HepG2 (cell line): Measurements from ENCODE around the gene STUB1. TPM values are rescaled to one million over a fixed set of nuclear protein-coding genes. Genes with fewer than 3 reads are reported as not detected.

Experiments
- ATAC-seq: fragments of 200-7000 bp; cut with Tn5 transposase; 3 replicates; pipeline ENCODE4 v1.9.1; 2020; ENCODE audit warnings: mild to moderate bottlenecking, moderate library complexity
- BruUV-seq: library from RNA; stranded (reverse); fragments of 400-500 nt; replicated peaks from 2 replicates; lab custom pipeline; 2021; lab: Mats Ljungman, UMichigan
- CTCF ChIA-PET: fragments of 300-600 bp; formaldehyde crosslinking; extraction: SDS; loops from one replicate; lab custom pipeline; 2021; ENCODE audit warnings: low total read pairs, inconsistent platforms, low intra/inter-chr PET ratio; lab: Yijun Ruan, JAX
- POLR2A ChIA-PET: fragments of 350-600 bp; sonication (Branson Sonifier 250); formaldehyde crosslinking; loops from one replicate; lab custom pipeline; 2020; ENCODE audit warnings: antibody characterized with exemption, inconsistent platforms; lab: Yijun Ruan, JAX
- DNase-seq: peaks from one replicate; pipeline ENCODE4 v3.0.0-alpha.2; 2015; ENCODE audit warnings: low spot score
- FAIRE-seq: peaks from 3 replicates; lab custom pipeline; 2011; peaks lifted over from hg19 to GRCh38; lab: Jason Lieb, UNC
- H2AFZ ChIP-seq: one replicate; pipeline ENCODE4 v1.6.1; 2011; ENCODE audit warnings: low read length, inconsistent platforms
- H3K27ac ChIP-seq: fragments of 300-600 bp; 3 replicates; pipeline ENCODE4 v1.8.0; 2011; ENCODE audit warnings: mixed run types, mild to moderate bottlenecking, mixed read lengths, low read length, inconsistent platforms; ENCODE audit not compliant: insufficient read depth; ENCODE audit errors: extremely low read length
- H3K27me3 ChIP-seq, 2 experiments: fragments of 200-600 bp in 1 of 2; 2 replicates in 1 of 2; 3 replicates in 1 of 2; pipeline versions ENCODE4 v1.6.0 to v1.8.0; 2011; ENCODE audit warnings: low read length in 2 of 2, mild to moderate bottlenecking in 2 of 2, moderate library complexity in 2 of 2, inconsistent platforms in 1 of 2; ENCODE audit not compliant: insufficient read depth in 2 of 2, control insufficient read depth in 1 of 2
- H3K36me3 ChIP-seq, 2 experiments: fragments of 200-600 bp in 1 of 2; replicated peaks in 1 of 2; 2 replicates in 1 of 2; 3 replicates in 1 of 2; pipeline versions ENCODE4 v1.5.1 to v1.8.0; 2011; ENCODE audit warnings: low read length in 2 of 2, inconsistent platforms in 1 of 2; ENCODE audit not compliant: insufficient read depth in 2 of 2, control insufficient read depth in 1 of 2
- H3K4me1 ChIP-seq: 2 replicates; pipeline ENCODE4 v1.5.1; 2012; ENCODE audit warnings: low read length, inconsistent platforms; ENCODE audit not compliant: insufficient read depth
- H3K4me2 ChIP-seq: 2 replicates; pipeline ENCODE4 v1.6.0; 2011; ENCODE audit warnings: low read depth, low read length, inconsistent platforms
- H3K4me3 ChIP-seq, 3 experiments: fragments of 200-600 bp in 1 of 3; sonication (generic), shearing (Covaris generic) in 1 of 3; replicated peaks in 1 of 3; 2 replicates each; pipeline ENCODE4 v1.5.1; 2011 to 2016; ENCODE audit warnings: low read length in 3 of 3, inconsistent platforms in 2 of 3, low read depth in 2 of 3, mild to moderate bottlenecking in 2 of 3, control low read depth in 1 of 3, mixed read lengths in 1 of 3; ENCODE audit not compliant: insufficient read depth in 1 of 3
- H3K79me2 ChIP-seq: one replicate; pipeline ENCODE4 v1.6.1; 2011; ENCODE audit warnings: low read length, inconsistent platforms; ENCODE audit not compliant: insufficient read depth
- H3K9ac ChIP-seq: 2 replicates; pipeline ENCODE4 v1.6.0; 2011; ENCODE audit warnings: mild to moderate bottlenecking, low read depth, low read length, inconsistent platforms; ENCODE audit not compliant: insufficient read depth
- H3K9me3 ChIP-seq: 2 replicates; pipeline ENCODE4 v1.5.1; 2012; ENCODE audit warnings: mild to moderate bottlenecking, low read length
- H4K20me1 ChIP-seq: 2 replicates; pipeline ENCODE4 v1.6.0; 2011; ENCODE audit warnings: inconsistent platforms, mild to moderate bottlenecking, low read length, moderate library complexity; ENCODE audit not compliant: insufficient read depth
- CBFB ChIP-seq: sonication (generic); formaldehyde crosslinking; IDR thresholded peaks from 2 replicates; pipeline ENCODE4 v1.4.0; 2020; ENCODE audit warnings: missing genetic modification reagents
- CBX2 ChIP-seq, 2 experiments: fragments of 200-600 bp in 1 of 2; sonication (generic); formaldehyde crosslinking in 1 of 2; IDR thresholded peaks; 2 replicates each; pipeline versions ENCODE4 v1.7.0 to v1.8.1; 2018 to 2022; ENCODE audit warnings: low read depth in 2 of 2, low read length in 1 of 2, mild to moderate bottlenecking in 1 of 2, missing genetic modification reagents in 1 of 2
- KDM2A ChIP-seq: sonication (generic); formaldehyde crosslinking; IDR thresholded peaks from 2 replicates; pipeline ENCODE4 v1.4.0; 2020; ENCODE audit warnings: low read depth, missing genetic modification reagents, borderline replicate concordance
- NAIF1 ChIP-seq: sonication (generic); formaldehyde crosslinking; IDR thresholded peaks from 2 replicates; pipeline ENCODE4 v1.5.0; 2020; ENCODE audit warnings: mild to moderate bottlenecking, missing genetic modification reagents, borderline replicate concordance
- TBX3 ChIP-seq: fragments of 450-650 bp; IDR thresholded peaks from 2 replicates; pipeline ENCODE4 v1.6.1; 2017; ENCODE audit warnings: antibody characterized with exemption, mild to moderate bottlenecking, inconsistent platforms, borderline replicate concordance
- WGBS: methylation state at CpG from one replicate; pipeline ENCODE4 v1.1.6; 2017; ENCODE audit warnings: low lambda C conversion rate; 5-methylcytosine and 5-hydroxymethylcytosine counted together
- in situ Hi-C: cut with HindIII; loops from 2 replicates; pipeline ENCODE4 v1.10.0; 2017; ENCODE audit warnings: low pct_unique_long_range_greater_than_20kb; ENCODE audit not compliant: extremely low pct_ligation_motif_present
- intact Hi-C: fragments of 100-400 bp; cut with micrococcal nuclease; formaldehyde crosslinking; loops from one replicate; pipeline ENCODE4 v1.10.0; 2022; ENCODE audit not compliant: unreplicated experiment
- polyA plus RNA-seq, 8 experiments: library from polyadenylated mRNA; depleted of rRNA in 3 of 8; stranded (reverse) in 7 of 8; unstranded in 1 of 8; fragments of >200 nt; fragmentation: Illumina TruSeq in 4 of 8; extraction: Trizol in 4 of 8; gene quantifications; 2 replicates each; pipeline versions ENCODE4 v1.2.1 to v1.2.3, GENCODE V29; 2011 to 2016; ENCODE audit warnings: low read depth in 4 of 8, missing spikeins in 1 of 8, mixed read lengths in 1 of 8; ENCODE audit not compliant: insufficient read depth in 1 of 8
- total RNA-seq, 5 experiments: library from RNA; depleted of rRNA; stranded (reverse); fragments of >200 nt; fragmentation: Illumina TruSeq; extraction: Trizol; gene quantifications; 2 replicates each; pipeline ENCODE4 v1.2.3, GENCODE V29; 2016; ENCODE audit warnings: low read depth in 1 of 5
- TF ChIP-seq, protein P1 (sequence below): sonication (generic); formaldehyde crosslinking; IDR thresholded peaks from 2 replicates; pipeline ENCODE4 v1.5.0; 2020; ENCODE audit warnings: missing genetic modification reagents
- TF ChIP-seq, protein P2 (sequence below): sonication (generic); formaldehyde crosslinking; IDR thresholded peaks from 2 replicates; pipeline ENCODE4 v1.9.0; 2021; ENCODE audit warnings: missing genetic modification reagents, borderline replicate concordance

Gene STUB1
- total and polyA plus RNA-seq, 2 of the 13 experiments (the other 11 are each of a cell fraction or from before 2014, with no cell fraction given): 52.9 to 78.2 TPM

DNA sequence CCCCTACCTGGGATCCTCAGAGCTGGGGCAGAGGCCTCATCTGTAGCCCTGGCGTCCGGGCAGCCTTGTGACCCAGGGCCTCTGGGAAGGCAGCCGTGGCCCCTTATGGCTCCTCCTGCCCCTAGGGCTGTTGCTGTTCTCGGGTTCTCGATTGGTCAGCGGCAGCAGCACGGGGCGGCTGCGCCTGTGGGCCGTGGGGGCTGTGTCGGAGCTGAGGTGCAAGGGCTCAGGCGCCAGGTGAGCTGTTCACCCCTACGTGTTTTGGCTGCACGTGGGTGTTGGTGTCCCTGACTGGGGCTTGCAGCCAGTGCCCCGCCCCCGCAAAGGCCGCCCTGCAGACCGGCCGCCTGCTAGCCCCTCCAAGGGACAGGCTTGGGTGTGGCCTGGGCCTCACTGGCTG lies 18.1 kb upstream of the STUB1 start:
- no peak for ATAC-seq
- TF ChIP-seq NAIF1 (CRISPR knock-in tag) (no peak), KDM2A (no peak)
- TF ChIP-seq, protein P1, sequence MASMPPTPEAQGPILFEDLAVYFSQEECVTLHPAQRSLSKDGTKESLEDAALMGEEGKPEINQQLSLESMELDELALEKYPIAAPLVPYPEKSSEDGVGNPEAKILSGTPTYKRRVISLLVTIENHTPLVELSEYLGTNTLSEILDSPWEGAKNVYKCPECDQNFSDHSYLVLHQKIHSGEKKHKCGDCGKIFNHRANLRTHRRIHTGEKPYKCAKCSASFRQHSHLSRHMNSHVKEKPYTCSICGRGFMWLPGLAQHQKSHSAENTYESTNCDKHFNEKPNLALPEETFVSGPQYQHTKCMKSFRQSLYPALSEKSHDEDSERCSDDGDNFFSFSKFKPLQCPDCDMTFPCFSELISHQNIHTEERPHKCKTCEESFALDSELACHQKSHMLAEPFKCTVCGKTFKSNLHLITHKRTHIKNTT (CRISPR knock-in tag): no peak
- DNase-seq: no peak
- no peaks in the 10 kb centered on the region for H3K79me2 ChIP-seq
- no peaks in the 10 kb centered on the region; a peak in 1 of 5 replicates for H3K36me3 ChIP-seq
- intact Hi-C loops: no loop called here
- peaks cover under 1% of the 10 kb centered on the region; the same call in 1 of the 2 replicates for H3K4me1 ChIP-seq
- H3K27ac ChIP-seq: no peak overlapping the region
- H2AFZ ChIP-seq: no peak overlapping the region
- BruUV-seq: no TSS peak
- FAIRE-seq: no peak
- no CpG with 5 or more reads among the region's 19 CpGs for WGBS
- no peak overlapping the region for H3K4me3 ChIP-seq
- H3K9ac ChIP-seq: no peak overlapping the region
- no peaks in the 10 kb centered on the region for H3K9me3 ChIP-seq
- H4K20me1 ChIP-seq: no peaks in the 10 kb centered on the region
- no peaks in the 10 kb centered on the region for H3K27me3 ChIP-seq
- CTCF ChIA-PET: no interaction called here
- no peak overlapping the region for H3K4me2 ChIP-seq
- in situ Hi-C loops: no loop called here
- POLR2A ChIA-PET: no interaction called here

DNA sequence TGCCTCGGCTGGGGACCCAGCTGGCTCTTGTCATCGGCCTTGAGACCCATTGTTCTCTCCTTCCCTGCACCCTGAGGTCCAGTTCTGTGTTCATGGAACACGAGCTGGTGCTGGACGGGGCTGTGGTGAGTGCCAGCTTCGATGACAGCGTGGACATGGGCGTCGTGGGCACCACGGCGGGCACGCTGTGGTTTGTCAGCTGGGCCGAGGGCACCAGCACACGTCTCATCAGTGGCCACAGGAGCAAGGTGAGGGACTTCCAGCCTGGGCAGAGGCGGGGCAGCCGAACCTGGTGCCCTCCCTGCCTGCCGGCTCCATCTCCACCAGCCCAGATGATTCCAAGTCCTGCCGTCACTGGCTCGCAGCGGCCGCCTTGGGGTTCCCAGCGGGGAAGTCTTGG lies 17.6 kb upstream of the STUB1 start:
- no peak for DNase-seq
- Histone ChIP-seq H3K36me3 (no peaks in the 10 kb centered on the region; a peak in 1 of 5 replicates), H3K4me2 (no peak overlapping the region), H2AFZ (no peak overlapping the region), H3K9me3 (no peaks in the 10 kb centered on the region), H3K9ac (no peak overlapping the region), H3K27me3 (no peaks in the 10 kb centered on the region), H4K20me1 (no peaks in the 10 kb centered on the region), H3K4me3 (no peak overlapping the region), H3K79me2 (no peaks in the 10 kb centered on the region), H3K4me1 (peaks cover 5% of the 10 kb centered on the region), H3K27ac (no peak overlapping the region)
- in situ Hi-C loops: no loop called here
- ATAC-seq: no peak
- ChIA-PET POLR2A (no interaction called here), CTCF (no interaction called here)
- intact Hi-C loops: no loop called here
- 97% methylated on average over 17 of the region's 21 CpGs for WGBS
- no TSS peak for BruUV-seq
- FAIRE-seq: no peak
- TF ChIP-seq, protein P2, sequence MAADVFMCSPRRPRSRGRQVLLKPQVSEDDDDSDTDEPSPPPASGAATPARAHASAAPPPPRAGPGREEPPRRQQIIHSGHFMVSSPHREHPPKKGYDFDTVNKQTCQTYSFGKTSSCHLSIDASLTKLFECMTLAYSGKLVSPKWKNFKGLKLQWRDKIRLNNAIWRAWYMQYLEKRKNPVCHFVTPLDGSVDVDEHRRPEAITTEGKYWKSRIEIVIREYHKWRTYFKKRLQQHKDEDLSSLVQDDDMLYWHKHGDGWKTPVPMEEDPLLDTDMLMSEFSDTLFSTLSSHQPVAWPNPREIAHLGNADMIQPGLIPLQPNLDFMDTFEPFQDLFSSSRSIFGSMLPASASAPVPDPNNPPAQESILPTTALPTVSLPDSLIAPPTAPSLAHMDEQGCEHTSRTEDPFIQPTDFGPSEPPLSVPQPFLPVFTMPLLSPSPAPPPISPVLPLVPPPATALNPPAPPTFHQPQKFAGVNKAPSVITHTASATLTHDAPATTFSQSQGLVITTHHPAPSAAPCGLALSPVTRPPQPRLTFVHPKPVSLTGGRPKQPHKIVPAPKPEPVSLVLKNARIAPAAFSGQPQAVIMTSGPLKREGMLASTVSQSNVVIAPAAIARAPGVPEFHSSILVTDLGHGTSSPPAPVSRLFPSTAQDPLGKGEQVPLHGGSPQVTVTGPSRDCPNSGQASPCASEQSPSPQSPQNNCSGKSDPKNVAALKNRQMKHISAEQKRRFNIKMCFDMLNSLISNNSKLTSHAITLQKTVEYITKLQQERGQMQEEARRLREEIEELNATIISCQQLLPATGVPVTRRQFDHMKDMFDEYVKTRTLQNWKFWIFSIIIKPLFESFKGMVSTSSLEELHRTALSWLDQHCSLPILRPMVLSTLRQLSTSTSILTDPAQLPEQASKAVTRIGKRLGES (CRISPR knock-in tag): no peak
- TF ChIP-seq TBX3 (no peak), CBX2 (IDR thresholded peaks at IDR 0.05; ENCODE audit: low read depth, low read length) (no peak), CBX2 (CRISPR knock-in tag; IDR thresholded peaks at IDR 0.05; ENCODE audit: low read depth) (no peak), CBFB (CRISPR knock-in tag) (no peak)
